ENCODE results near the gene CDH13. TPM values are rescaled to one million over a fixed set of nuclear protein-coding genes. Genes with fewer than 3 reads are reported as not detected.

Gene CDH13
- total RNA-seq, 1 donor from 2014 or later: 46.4 TPM

DNA sequence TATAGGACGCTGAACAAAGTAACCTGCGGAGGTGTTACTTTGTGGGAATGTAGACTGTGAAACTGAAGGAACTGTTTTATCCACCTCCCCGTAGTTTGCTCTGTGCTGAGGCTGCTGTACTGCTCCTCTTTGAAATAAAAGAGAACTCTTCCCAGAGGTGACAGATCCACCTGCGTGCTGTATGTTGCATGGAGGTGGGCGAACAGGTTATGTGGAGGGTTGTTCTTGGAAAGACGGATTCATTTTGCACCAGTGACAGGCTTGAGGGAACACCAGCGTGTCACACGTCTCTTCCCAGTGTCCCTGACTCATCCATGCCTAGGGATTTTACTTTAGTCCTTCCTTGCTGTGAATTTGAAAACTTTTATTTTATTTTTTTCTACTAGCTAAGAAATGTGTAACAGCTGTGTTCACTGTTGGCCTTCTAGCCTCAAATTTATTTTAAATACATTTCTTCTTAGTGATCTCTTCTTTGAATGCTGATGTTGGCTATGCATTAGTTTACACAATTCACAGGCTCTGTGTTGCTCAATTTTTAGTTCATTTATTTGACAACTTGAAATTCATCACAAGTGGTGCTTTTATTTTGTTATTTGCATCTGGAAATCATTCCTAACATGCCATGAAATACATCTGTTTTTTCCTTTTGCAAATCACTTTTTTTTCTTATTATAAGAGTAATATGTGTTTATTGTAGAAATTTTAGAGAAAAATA, 512.4 kb downstream of the CDH13 start:
- H3K27ac Mint-ChIP-seq: no peak overlapping the region

DNA sequence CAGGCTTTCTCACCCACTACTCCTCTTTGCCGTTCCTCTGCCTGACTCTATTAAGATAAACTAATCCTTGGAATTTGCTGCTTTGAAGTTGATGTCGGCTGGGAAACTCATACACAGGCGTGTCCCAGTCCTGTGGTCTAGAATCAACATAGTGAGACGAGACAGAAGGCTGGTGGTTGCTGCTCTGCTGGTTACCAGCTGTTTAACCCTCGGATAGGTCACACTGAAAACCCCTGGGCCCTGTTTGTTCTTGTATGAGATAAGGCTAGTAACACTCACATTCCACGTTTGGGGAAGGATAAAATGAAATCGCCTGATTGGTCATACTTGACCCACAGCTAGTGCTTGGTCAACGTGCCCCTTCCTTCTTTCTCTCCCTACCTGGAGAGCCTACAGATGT, 517.0 kb downstream of the CDH13 start:
- no peak for DNase-seq (ENCODE audit: extremely low spot score, unreplicated experiment)
- Mint-ChIP-seq H3K27me3 (peaks cover 14% of the 10 kb centered on the region), H3K27ac (no peak overlapping the region), H3K9me3 (peaks cover 8% of the 10 kb centered on the region), H3K36me3 (no peaks in the 10 kb centered on the region), H3K4me1 (ENCODE audit: unreplicated experiment) (peaks cover 9% of the 10 kb centered on the region), H3K4me3 (no peak overlapping the region)
- TF ChIP-seq, protein P1, sequence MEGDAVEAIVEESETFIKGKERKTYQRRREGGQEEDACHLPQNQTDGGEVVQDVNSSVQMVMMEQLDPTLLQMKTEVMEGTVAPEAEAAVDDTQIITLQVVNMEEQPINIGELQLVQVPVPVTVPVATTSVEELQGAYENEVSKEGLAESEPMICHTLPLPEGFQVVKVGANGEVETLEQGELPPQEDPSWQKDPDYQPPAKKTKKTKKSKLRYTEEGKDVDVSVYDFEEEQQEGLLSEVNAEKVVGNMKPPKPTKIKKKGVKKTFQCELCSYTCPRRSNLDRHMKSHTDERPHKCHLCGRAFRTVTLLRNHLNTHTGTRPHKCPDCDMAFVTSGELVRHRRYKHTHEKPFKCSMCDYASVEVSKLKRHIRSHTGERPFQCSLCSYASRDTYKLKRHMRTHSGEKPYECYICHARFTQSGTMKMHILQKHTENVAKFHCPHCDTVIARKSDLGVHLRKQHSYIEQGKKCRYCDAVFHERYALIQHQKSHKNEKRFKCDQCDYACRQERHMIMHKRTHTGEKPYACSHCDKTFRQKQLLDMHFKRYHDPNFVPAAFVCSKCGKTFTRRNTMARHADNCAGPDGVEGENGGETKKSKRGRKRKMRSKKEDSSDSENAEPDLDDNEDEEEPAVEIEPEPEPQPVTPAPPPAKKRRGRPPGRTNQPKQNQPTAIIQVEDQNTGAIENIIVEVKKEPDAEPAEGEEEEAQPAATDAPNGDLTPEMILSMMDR (conservative IDR thresholded peaks at IDR 0.05): no peak

More for the DNA sequence above, 512.4 kb downstream of the CDH13 start:
- Mint-ChIP-seq H3K9me3 (peaks cover 8% of the 10 kb centered on the region), H3K4me3 (no peak overlapping the region), H3K36me3 (no peaks in the 10 kb centered on the region), H3K4me1 (ENCODE audit: unreplicated experiment) (peaks cover 22% of the 10 kb centered on the region), H3K27me3 (peaks cover 22% of the 10 kb centered on the region)
- no peak for DNase-seq (ENCODE audit: extremely low spot score, unreplicated experiment)
- TF ChIP-seq, protein P1 (conservative IDR thresholded peaks at IDR 0.05): no peak

DNA sequence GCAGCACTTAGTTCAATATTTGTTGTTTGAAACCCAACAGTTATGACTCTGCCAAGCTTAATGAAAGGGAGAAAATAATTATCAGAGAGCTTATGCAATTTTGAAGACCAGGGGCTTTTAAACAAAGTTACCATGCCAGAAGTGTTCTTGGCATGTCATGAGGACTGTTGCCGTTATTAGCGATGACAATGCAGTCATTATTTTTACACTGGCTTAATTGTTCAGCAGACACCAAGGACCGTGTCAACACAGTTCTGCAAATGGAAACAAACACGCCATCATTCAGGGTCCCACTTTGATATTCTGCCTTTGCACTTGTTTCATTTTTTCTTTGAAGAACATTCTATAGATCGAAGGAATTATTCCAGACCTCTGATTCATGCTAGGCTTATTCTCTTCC, 518.5 kb downstream of the CDH13 start:
- TF ChIP-seq, protein P1 (conservative IDR thresholded peaks at IDR 0.05): no peak
- no peak overlapping the region for H3K4me3 Mint-ChIP-seq
- H3K36me3 Mint-ChIP-seq: no peaks in the 10 kb centered on the region
- peaks cover 9% of the 10 kb centered on the region for H3K4me1 Mint-ChIP-seq (ENCODE audit: unreplicated experiment)
- peaks cover 17% of the 10 kb centered on the region for H3K27me3 Mint-ChIP-seq
- peaks cover 8% of the 10 kb centered on the region for H3K9me3 Mint-ChIP-seq
- DNase-seq (ENCODE audit: extremely low spot score, unreplicated experiment): no peak
- H3K27ac Mint-ChIP-seq: no peak overlapping the region

DNA sequence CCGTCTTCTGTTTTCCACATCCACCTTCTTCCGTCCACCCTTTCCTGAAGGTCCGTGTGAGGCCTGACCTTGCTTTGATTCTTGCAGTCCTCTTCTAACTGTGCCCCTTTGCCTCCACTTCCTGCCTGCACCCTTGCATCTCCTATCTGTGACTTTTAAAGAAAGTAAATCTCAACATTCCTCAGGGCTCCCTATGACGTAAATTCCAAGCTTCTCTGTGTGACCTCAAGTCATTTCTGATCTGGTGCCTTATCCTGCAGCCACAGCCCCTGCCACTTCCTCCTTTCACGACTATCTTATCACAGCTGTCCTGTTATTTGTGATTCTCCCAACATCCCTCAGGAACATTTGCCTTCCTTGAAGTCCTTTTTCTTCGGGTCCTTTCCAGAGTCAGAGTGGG, 520.5 kb downstream of the CDH13 start:
- no peak overlapping the region for H3K4me3 Mint-ChIP-seq
- no peak overlapping the region for H3K27ac Mint-ChIP-seq
- peaks cover 7% of the 10 kb centered on the region for H3K27me3 Mint-ChIP-seq
- peaks cover 9% of the 10 kb centered on the region for H3K4me1 Mint-ChIP-seq (ENCODE audit: unreplicated experiment)
- H3K9me3 Mint-ChIP-seq: no peaks in the 10 kb centered on the region
- no peak for DNase-seq (ENCODE audit: extremely low spot score, unreplicated experiment)
- no peaks in the 10 kb centered on the region for H3K36me3 Mint-ChIP-seq
- TF ChIP-seq, protein P1 (conservative IDR thresholded peaks at IDR 0.05): no peak

DNA sequence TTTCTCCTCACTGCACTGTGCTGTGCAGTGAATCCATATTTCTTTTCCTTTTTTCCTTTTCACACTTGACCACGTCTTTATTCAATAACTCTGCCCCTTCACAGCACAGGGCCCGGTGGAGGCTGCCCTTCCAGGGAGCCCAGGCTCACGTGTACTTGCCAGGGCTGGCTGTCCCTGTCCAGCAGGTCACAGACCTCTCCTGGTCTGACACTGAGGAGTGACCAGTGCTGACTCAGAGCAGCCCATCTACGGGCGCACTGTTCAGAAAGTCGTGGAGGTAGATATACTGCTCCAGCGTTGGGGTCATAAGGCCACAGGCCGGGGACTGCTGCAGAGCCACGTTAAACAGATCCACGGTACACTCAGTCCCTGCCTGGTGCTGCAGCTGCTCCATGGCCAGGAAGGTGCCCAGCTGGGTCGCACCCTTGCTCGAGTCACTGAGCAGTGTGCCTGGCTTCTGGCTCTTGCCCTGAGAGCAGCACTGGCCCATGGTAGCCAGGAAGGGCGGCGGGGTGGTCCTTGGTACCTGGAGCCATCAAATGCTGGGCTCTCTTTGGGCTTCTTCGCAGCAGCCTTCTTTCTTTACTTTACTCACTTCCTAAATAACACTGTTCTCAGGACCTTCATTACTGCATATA, 531.7 kb downstream of the CDH13 start:
- TF ChIP-seq, protein P1 (conservative IDR thresholded peaks at IDR 0.05): no peak
- H3K27ac Mint-ChIP-seq: no peak overlapping the region
- H3K4me1 Mint-ChIP-seq (ENCODE audit: unreplicated experiment): peaks cover 4% of the 10 kb centered on the region
- H3K4me3 Mint-ChIP-seq: no peak overlapping the region
- no peaks in the 10 kb centered on the region for H3K27me3 Mint-ChIP-seq
- no peaks in the 10 kb centered on the region for H3K9me3 Mint-ChIP-seq
- no peak for DNase-seq (ENCODE audit: extremely low spot score, unreplicated experiment)
- H3K36me3 Mint-ChIP-seq: no peaks in the 10 kb centered on the region
